Activated CD4-positive, alpha-beta T cell treated with anti-CD3 and anti-CD28 coated beads for 4 hours (primary cell): ENCODE results near the gene BUB1.
"Not testable (repeated sequence)": the region's sequence is repeated elsewhere in the genome, so short reads cannot be mapped to it uniquely, and the experiment has no call there.

Experiments used
- DNase-seq, 2 donors: peaks; one replicate each; pipeline ENCODE4 v3.0.0-alpha.2; 2020

BUB1 gene

DNA sequence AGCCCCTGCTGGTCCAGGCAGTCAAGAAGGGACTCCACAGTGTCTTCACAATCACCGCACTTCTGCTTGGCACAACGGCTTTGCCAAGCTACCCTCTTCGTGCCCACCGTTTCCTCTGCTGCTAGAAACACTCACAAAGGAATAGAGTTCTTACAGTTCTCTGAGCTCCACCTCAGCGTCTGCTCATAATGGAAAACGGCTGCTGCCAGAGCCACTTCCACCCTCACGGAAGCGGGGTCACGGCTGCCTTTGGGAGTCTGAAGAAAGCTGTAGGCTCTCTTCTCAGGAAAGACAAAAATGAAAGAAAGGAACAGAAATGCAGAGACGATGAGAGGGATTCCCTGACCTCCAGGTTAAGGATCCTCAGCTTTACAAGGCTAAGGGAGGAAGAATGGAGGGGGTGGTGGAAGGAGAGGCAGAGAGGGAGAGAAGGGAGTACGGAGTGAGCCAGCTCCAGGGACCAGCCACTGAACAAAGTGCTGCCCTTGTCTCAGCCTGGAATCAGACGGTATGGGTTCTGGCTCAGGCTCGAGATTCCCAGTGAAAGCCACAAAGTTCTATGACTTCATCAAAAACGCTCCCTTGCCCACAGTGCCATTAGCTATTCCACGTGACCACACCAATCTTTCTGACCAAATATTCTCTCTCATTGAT, 88.1 kb downstream of the BUB1 start:
- not testable (repeated sequence) for DNase-seq

DNA sequence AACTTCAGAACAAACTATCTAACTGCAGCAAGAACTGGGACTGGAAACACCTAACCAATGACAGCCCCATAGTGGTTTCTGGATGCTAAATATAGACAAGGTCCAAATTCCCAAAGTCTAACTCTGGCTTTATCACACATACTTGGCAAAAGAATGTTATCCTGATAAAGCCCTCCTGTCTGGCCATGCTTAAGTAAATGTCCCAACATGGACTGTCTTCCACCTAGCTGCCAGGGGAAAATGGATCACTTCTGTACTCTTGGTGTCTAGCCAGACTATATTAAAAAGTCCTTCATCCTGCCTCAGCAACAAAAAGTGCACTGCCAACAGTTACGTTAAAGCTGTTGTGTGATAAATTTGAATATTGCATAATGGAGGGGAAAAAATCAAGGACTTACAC, 89.3 kb downstream of the BUB1 start:
- DNase-seq: not testable (repeated sequence)
